ENCODE measurements around the gene RPA3. TPM values are rescaled to one million over a fixed set of nuclear protein-coding genes. Genes with fewer than 3 reads are reported as not detected.

RPA3 gene
- total RNA-seq, 1 experiment from 2014 or later, result 108 TPM

DNA sequence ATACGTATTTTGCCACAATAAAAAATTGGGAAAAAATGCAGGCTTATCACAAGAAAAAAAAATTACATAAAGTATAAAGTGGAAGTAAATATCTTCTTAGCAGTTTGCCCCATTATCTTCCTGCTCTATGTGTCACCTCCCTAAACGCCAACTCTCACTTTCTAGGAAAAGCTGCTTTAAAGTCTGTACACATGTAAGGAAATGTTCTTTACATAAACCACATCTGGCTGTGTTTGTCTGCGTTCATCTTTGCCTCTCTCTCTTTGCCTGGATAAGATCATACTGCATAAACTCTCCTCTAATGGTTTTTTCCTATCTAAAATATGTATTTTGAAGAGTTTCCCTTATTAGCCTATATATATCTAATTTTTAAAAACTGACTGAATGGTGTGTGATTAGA lies 100.9 kb downstream of the RPA3 start:
- no peak overlapping the region for H2AK5ac ChIP-seq (ENCODE audit: insufficient read length, low read length)
- H2BK15ac ChIP-seq (ENCODE audit: low read depth, low read length), result no peak overlapping the region
- H3K9me3 Mint-ChIP-seq, result no peaks in the 10 kb centered on the region
- H2BK120ac ChIP-seq (ENCODE audit: low read depth, low read length, poor library complexity, severe bottlenecking), result no peak overlapping the region
- H3K4me1 ChIP-seq (ENCODE audit: insufficient read depth, low read length), result no peaks in the 10 kb centered on the region
- no peak overlapping the region for H3K27ac ChIP-seq (ENCODE audit: insufficient read length, low read depth, low read length)
- H3K56ac ChIP-seq (ENCODE audit: insufficient read length, low read depth, low read length), result no peak overlapping the region
- WGBS (ENCODE audit: extremely low coverage, insufficient read length, low lambda C conversion rate), result no CpG with 5 or more reads among the region's 3 CpGs
- H3T11ph ChIP-seq (ENCODE audit: low read length), result no peak overlapping the region
- H3K9me3 ChIP-seq (ENCODE audit: control insufficient read depth, low read depth, low read length), result no peaks in the 10 kb centered on the region
- no peak overlapping the region for H4K5ac ChIP-seq (ENCODE audit: insufficient read length, low read depth, low read length)
- H3K23ac ChIP-seq (ENCODE audit: insufficient read length, low read depth, low read length), result no peak overlapping the region
- no peaks in the 10 kb centered on the region for H3K4me1 Mint-ChIP-seq
- H4K8ac ChIP-seq (replicated peaks; ENCODE audit: insufficient read length, low read depth, low read length), result no peak overlapping the region
- no peaks in the 10 kb centered on the region for H3K23me2 ChIP-seq (ENCODE audit: insufficient read length, low read depth, low read length, poor library complexity, severe bottlenecking)
- no peaks in the 10 kb centered on the region for H3K79me1 ChIP-seq (ENCODE audit: insufficient read depth, low read depth, low read length, poor library complexity, severe bottlenecking)
- no peaks in the 10 kb centered on the region for H3K27me3 ChIP-seq (ENCODE audit: insufficient read depth, low read length)
- H3K4me3 Mint-ChIP-seq, result no peak overlapping the region
- no peak for DNase-seq
- H3K14ac ChIP-seq (ENCODE audit: insufficient read depth, low read length), result no peak overlapping the region
- no peak overlapping the region for H2BK5ac ChIP-seq (ENCODE audit: insufficient read length, low read length)
- TF ChIP-seq, protein P1, sequence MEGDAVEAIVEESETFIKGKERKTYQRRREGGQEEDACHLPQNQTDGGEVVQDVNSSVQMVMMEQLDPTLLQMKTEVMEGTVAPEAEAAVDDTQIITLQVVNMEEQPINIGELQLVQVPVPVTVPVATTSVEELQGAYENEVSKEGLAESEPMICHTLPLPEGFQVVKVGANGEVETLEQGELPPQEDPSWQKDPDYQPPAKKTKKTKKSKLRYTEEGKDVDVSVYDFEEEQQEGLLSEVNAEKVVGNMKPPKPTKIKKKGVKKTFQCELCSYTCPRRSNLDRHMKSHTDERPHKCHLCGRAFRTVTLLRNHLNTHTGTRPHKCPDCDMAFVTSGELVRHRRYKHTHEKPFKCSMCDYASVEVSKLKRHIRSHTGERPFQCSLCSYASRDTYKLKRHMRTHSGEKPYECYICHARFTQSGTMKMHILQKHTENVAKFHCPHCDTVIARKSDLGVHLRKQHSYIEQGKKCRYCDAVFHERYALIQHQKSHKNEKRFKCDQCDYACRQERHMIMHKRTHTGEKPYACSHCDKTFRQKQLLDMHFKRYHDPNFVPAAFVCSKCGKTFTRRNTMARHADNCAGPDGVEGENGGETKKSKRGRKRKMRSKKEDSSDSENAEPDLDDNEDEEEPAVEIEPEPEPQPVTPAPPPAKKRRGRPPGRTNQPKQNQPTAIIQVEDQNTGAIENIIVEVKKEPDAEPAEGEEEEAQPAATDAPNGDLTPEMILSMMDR (conservative IDR thresholded peaks at IDR 0.05), result no peak
- no peak overlapping the region for H3K18ac ChIP-seq (ENCODE audit: insufficient read length, low read depth, low read length)
- no peak overlapping the region for H3K4ac ChIP-seq (ENCODE audit: low read depth, low read length)
- H4K20me1 ChIP-seq (ENCODE audit: control insufficient read depth, insufficient read depth, insufficient read length), result no peaks in the 10 kb centered on the region
- H2AFZ ChIP-seq (ENCODE audit: low read length), result no peak overlapping the region
- H2BK20ac ChIP-seq (ENCODE audit: low read depth, low read length, poor library complexity, severe bottlenecking), result no peak overlapping the region
- no peaks in the 10 kb centered on the region for H3K27me3 Mint-ChIP-seq (ENCODE audit: low read depth)
- no peak overlapping the region for H3K9ac ChIP-seq (ENCODE audit: extremely low read depth, insufficient read length, low read length)
- H2BK12ac ChIP-seq (ENCODE audit: insufficient read length, low read depth, low read length), result no peak overlapping the region
- no peak overlapping the region for H3K27ac Mint-ChIP-seq
- H3K4me2 ChIP-seq (ENCODE audit: insufficient read depth, insufficient read length, low read length), result no peak overlapping the region
- no peak overlapping the region for H4K91ac ChIP-seq (ENCODE audit: insufficient read length, low read depth, low read length)
- H3K79me2 ChIP-seq (ENCODE audit: insufficient read depth, low read length), result no peaks in the 10 kb centered on the region
- H3K36me3 Mint-ChIP-seq (ENCODE audit: insufficient read depth in 1 of 3, low read depth in 3 of 3), result no peaks in the 10 kb centered on the region
